HepG2 (cell line): ENCODE results near the gene SAP130. TPM values are rescaled to one million over a fixed set of nuclear protein-coding genes. Genes with fewer than 3 reads are reported as not detected.

ENCODE experiments used
- ATAC-seq: fragments of 200-7000 bp; cut with Tn5 transposase; 3 replicates; pipeline ENCODE4 v1.9.1; 2020; ENCODE audit warnings: mild to moderate bottlenecking, moderate library complexity
- BruUV-seq: library from RNA; stranded (reverse); fragments of 400-500 nt; replicated peaks from 2 replicates; lab custom pipeline; 2021; lab: Mats Ljungman, UMichigan
- CTCF ChIA-PET: fragments of 300-600 bp; formaldehyde crosslinking; extraction: SDS; loops from one replicate; lab custom pipeline; 2021; ENCODE audit warnings: low total read pairs, inconsistent platforms, low intra/inter-chr PET ratio; lab: Yijun Ruan, JAX
- POLR2A ChIA-PET: fragments of 350-600 bp; sonication (Branson Sonifier 250); formaldehyde crosslinking; loops from one replicate; lab custom pipeline; 2020; ENCODE audit warnings: antibody characterized with exemption, inconsistent platforms; lab: Yijun Ruan, JAX
- DNase-seq: peaks from one replicate; pipeline ENCODE4 v3.0.0-alpha.2; 2015; ENCODE audit warnings: low spot score
- FAIRE-seq: peaks from 3 replicates; lab custom pipeline; 2011; peaks lifted over from hg19 to GRCh38; lab: Jason Lieb, UNC
- H2AFZ ChIP-seq: one replicate; pipeline ENCODE4 v1.6.1; 2011; ENCODE audit warnings: low read length, inconsistent platforms
- H3K27ac ChIP-seq: fragments of 300-600 bp; 3 replicates; pipeline ENCODE4 v1.8.0; 2011; ENCODE audit warnings: mixed run types, mild to moderate bottlenecking, mixed read lengths, low read length, inconsistent platforms; ENCODE audit not compliant: insufficient read depth; ENCODE audit errors: extremely low read length
- H3K27me3 ChIP-seq, 2 experiments: fragments of 200-600 bp in 1 of 2; 2 replicates in 1 of 2; 3 replicates in 1 of 2; pipeline versions ENCODE4 v1.6.0 to v1.8.0; 2011; ENCODE audit warnings: low read length in 2 of 2, mild to moderate bottlenecking in 2 of 2, moderate library complexity in 2 of 2, inconsistent platforms in 1 of 2; ENCODE audit not compliant: insufficient read depth in 2 of 2, control insufficient read depth in 1 of 2
- H3K36me3 ChIP-seq, 2 experiments: fragments of 200-600 bp in 1 of 2; replicated peaks in 1 of 2; 2 replicates in 1 of 2; 3 replicates in 1 of 2; pipeline versions ENCODE4 v1.5.1 to v1.8.0; 2011; ENCODE audit warnings: low read length in 2 of 2, inconsistent platforms in 1 of 2; ENCODE audit not compliant: insufficient read depth in 2 of 2, control insufficient read depth in 1 of 2
- H3K4me1 ChIP-seq: 2 replicates; pipeline ENCODE4 v1.5.1; 2012; ENCODE audit warnings: low read length, inconsistent platforms; ENCODE audit not compliant: insufficient read depth
- H3K4me2 ChIP-seq: 2 replicates; pipeline ENCODE4 v1.6.0; 2011; ENCODE audit warnings: low read depth, low read length, inconsistent platforms
- H3K4me3 ChIP-seq, 3 experiments: fragments of 200-600 bp in 1 of 3; sonication (generic), shearing (Covaris generic) in 1 of 3; replicated peaks in 1 of 3; 2 replicates each; pipeline ENCODE4 v1.5.1; 2011 to 2016; ENCODE audit warnings: low read length in 3 of 3, inconsistent platforms in 2 of 3, low read depth in 2 of 3, mild to moderate bottlenecking in 2 of 3, control low read depth in 1 of 3, mixed read lengths in 1 of 3; ENCODE audit not compliant: insufficient read depth in 1 of 3
- H3K79me2 ChIP-seq: one replicate; pipeline ENCODE4 v1.6.1; 2011; ENCODE audit warnings: low read length, inconsistent platforms; ENCODE audit not compliant: insufficient read depth
- H3K9ac ChIP-seq: 2 replicates; pipeline ENCODE4 v1.6.0; 2011; ENCODE audit warnings: mild to moderate bottlenecking, low read depth, low read length, inconsistent platforms; ENCODE audit not compliant: insufficient read depth
- H3K9me3 ChIP-seq: 2 replicates; pipeline ENCODE4 v1.5.1; 2012; ENCODE audit warnings: mild to moderate bottlenecking, low read length
- H4K20me1 ChIP-seq: 2 replicates; pipeline ENCODE4 v1.6.0; 2011; ENCODE audit warnings: inconsistent platforms, mild to moderate bottlenecking, low read length, moderate library complexity; ENCODE audit not compliant: insufficient read depth
- CBFB ChIP-seq: sonication (generic); formaldehyde crosslinking; IDR thresholded peaks from 2 replicates; pipeline ENCODE4 v1.4.0; 2020; ENCODE audit warnings: missing genetic modification reagents
- CCDC6 ChIP-seq: sonication (generic); formaldehyde crosslinking; IDR thresholded peaks from 2 replicates; pipeline ENCODE4 v1.8.1; 2022; ENCODE audit warnings: mild to moderate bottlenecking, missing genetic modification reagents, moderate library complexity
- GATAD1 ChIP-seq: IDR thresholded peaks from 2 replicates; pipeline ENCODE4 v1.6.1; 2016; ENCODE audit warnings: missing genetic modification reagents, missing compliant biosample characterization
- MNT ChIP-seq: fragments of 450-650 bp; IDR thresholded peaks from 2 replicates; pipeline ENCODE4 v1.6.1; 2016
- NCOR1 ChIP-seq: fragments of 200-600 bp; sonication (generic); IDR thresholded peaks from 2 replicates; pipeline ENCODE4 v1.7.0; 2017; ENCODE audit warnings: antibody characterized with exemption, low read length, borderline replicate concordance
- NR2F1 ChIP-seq, 2 experiments: fragments of 450-650 bp in 1 of 2; formaldehyde crosslinking in 1 of 2; IDR thresholded peaks; 2 replicates each; pipeline versions ENCODE4 v1.5.0 to v1.6.1; 2016 to 2020; ENCODE audit warnings: mild to moderate bottlenecking in 1 of 2, missing compliant biosample characterization in 1 of 2, missing genetic modification reagents in 1 of 2, moderate library complexity in 1 of 2
- RERE ChIP-seq: IDR thresholded peaks from 2 replicates; pipeline ENCODE4 v1.6.1; 2016; ENCODE audit warnings: low read depth, missing genetic modification reagents, missing compliant biosample characterization
- SCMH1 ChIP-seq: sonication (generic); formaldehyde crosslinking; IDR thresholded peaks from 2 replicates; pipeline ENCODE4 v1.9.0; 2021; ENCODE audit warnings: missing genetic modification reagents, mild to moderate bottlenecking, borderline replicate concordance
- SNRNP70 ChIP-seq: fragments of 200-400 bp; formaldehyde crosslinking; IDR thresholded peaks from 2 replicates; pipeline ENCODE4 v1.6.1; 2017; ENCODE audit warnings: mild to moderate bottlenecking, low read depth, low read length, moderate library complexity
- ZBTB4 ChIP-seq: sonication (generic); formaldehyde crosslinking; IDR thresholded peaks from 2 replicates; pipeline ENCODE4 v1.4.0; 2020; ENCODE audit warnings: missing genetic modification reagents, mild to moderate bottlenecking, borderline replicate concordance
- ZKSCAN8 ChIP-seq: IDR thresholded peaks from 2 replicates; pipeline ENCODE4 v1.6.1; 2016; ENCODE audit warnings: borderline replicate concordance, missing genetic modification reagents, missing compliant biosample characterization
- ZNF296 ChIP-seq: sonication (generic); formaldehyde crosslinking; conservative IDR thresholded peaks from 2 replicates; pipeline ENCODE4 v1.5.0; 2020; ENCODE audit warnings: mild to moderate bottlenecking, missing genetic modification reagents
- ZNF44 ChIP-seq: sonication (generic); formaldehyde crosslinking; IDR thresholded peaks from 2 replicates; pipeline ENCODE4 v1.5.1; 2020; ENCODE audit warnings: mild to moderate bottlenecking, missing genetic modification reagents
- ZNF782 ChIP-seq: sonication (generic); formaldehyde crosslinking; IDR thresholded peaks from 2 replicates; pipeline ENCODE4 v1.4.0; 2020; ENCODE audit warnings: missing genetic modification reagents, mild to moderate bottlenecking, borderline replicate concordance
- ZNF850 ChIP-seq: sonication (generic); formaldehyde crosslinking; conservative IDR thresholded peaks from 2 replicates; pipeline ENCODE4 v1.9.0; 2021; ENCODE audit warnings: mild to moderate bottlenecking, missing genetic modification reagents
- WGBS: methylation state at CpG from one replicate; pipeline ENCODE4 v1.1.6; 2017; ENCODE audit warnings: low lambda C conversion rate; 5-methylcytosine and 5-hydroxymethylcytosine counted together
- in situ Hi-C: cut with HindIII; loops from 2 replicates; pipeline ENCODE4 v1.10.0; 2017; ENCODE audit warnings: low pct_unique_long_range_greater_than_20kb; ENCODE audit not compliant: extremely low pct_ligation_motif_present
- intact Hi-C: fragments of 100-400 bp; cut with micrococcal nuclease; formaldehyde crosslinking; loops from one replicate; pipeline ENCODE4 v1.10.0; 2022; ENCODE audit not compliant: unreplicated experiment
- polyA plus RNA-seq, 8 experiments: library from polyadenylated mRNA; depleted of rRNA in 3 of 8; stranded (reverse) in 7 of 8; unstranded in 1 of 8; fragments of >200 nt; fragmentation: Illumina TruSeq in 4 of 8; extraction: Trizol in 4 of 8; gene quantifications; 2 replicates each; pipeline versions ENCODE4 v1.2.1 to v1.2.3, GENCODE V29; 2011 to 2016; ENCODE audit warnings: low read depth in 4 of 8, missing spikeins in 1 of 8, mixed read lengths in 1 of 8; ENCODE audit not compliant: insufficient read depth in 1 of 8
- total RNA-seq, 5 experiments: library from RNA; depleted of rRNA; stranded (reverse); fragments of >200 nt; fragmentation: Illumina TruSeq; extraction: Trizol; gene quantifications; 2 replicates each; pipeline ENCODE4 v1.2.3, GENCODE V29; 2016; ENCODE audit warnings: low read depth in 1 of 5

SAP130 gene
- total and polyA plus RNA-seq, 2 of the 13 experiments (the other 11 are each of a cell fraction or from before 2014, with no cell fraction given), result 11.1 to 18.6 TPM

- intact Hi-C loops (no loop called here), in situ Hi-C loops (no loop called here)
- Histone ChIP-seq H4K20me1 (no peaks in the 10 kb centered on the region), H3K36me3 (peaks cover 16 to 50% of the 10 kb centered on the region in 2 experiments), H2AFZ (no peak overlapping the region), H3K4me3 (no peak overlapping the region), H3K79me2 (no peaks in the 10 kb centered on the region), H3K4me2 (no peak overlapping the region), H3K27me3 (no peaks in the 10 kb centered on the region), H3K9me3 (no peaks in the 10 kb centered on the region), H3K9ac (no peak overlapping the region), H3K4me1 (no peaks in the 10 kb centered on the region), H3K27ac (no peak overlapping the region)
- 95% methylated on average over 9 of the region's 9 CpGs for WGBS
- DNase-seq (no peak), FAIRE-seq (no peak), ATAC-seq (no peak)
- TF ChIP-seq NR2F1 (CRISPR knock-in tag; IDR thresholded peaks at IDR 0.05) (no peak), ZNF44 (CRISPR knock-in tag) (no peak), GATAD1 (CRISPR knock-in tag) (no peak), ZKSCAN8 (no peak), MNT (no peak), ZNF850 (CRISPR knock-in tag) (no peak), SNRNP70 (no peak), ZNF782 (CRISPR knock-in tag) (no peak), SCMH1 (CRISPR knock-in tag) (no peak), CCDC6 (CRISPR knock-in tag) (no peak), RERE (no peak), NCOR1 (no peak), CBFB (CRISPR knock-in tag) (no peak), ZBTB4 (CRISPR knock-in tag) (no peak), ZNF296 (CRISPR knock-in tag) (no peak)
- ChIA-PET CTCF (no interaction called here), POLR2A (no interaction called here)
- BruUV-seq, result no TSS peak
Measured at GRCh38 chr2:127941461-127941860, 86.4 kb downstream of the SAP130 start.
